Progenitor cell of endocrine pancreas (in vitro differentiated cells): ENCODE data around the gene CDH4. TPM values are rescaled to one million over a fixed set of nuclear protein-coding genes. Genes with fewer than 3 reads are reported as not detected.

Source experiments
- DNase-seq: peaks from one replicate; pipeline ENCODE4 v3.0.0; 2021; ENCODE audit warnings: low spot score; ENCODE audit not compliant: unreplicated experiment
- H3K27ac Mint-ChIP-seq: 2 replicates; pipeline ENCODE4 v1.8.0; 2021; ENCODE audit warnings: mild to moderate bottlenecking, moderate library complexity, mixed read lengths
- H3K27me3 Mint-ChIP-seq: 2 replicates; pipeline ENCODE4 v1.8.0; 2021; ENCODE audit warnings: mixed read lengths
- H3K36me3 Mint-ChIP-seq: 2 replicates; pipeline ENCODE4 v1.8.0; 2022; ENCODE audit warnings: mixed read lengths; ENCODE audit not compliant: insufficient read depth
- H3K4me1 Mint-ChIP-seq: 2 replicates; pipeline ENCODE4 v1.8.0; 2021; ENCODE audit warnings: low read depth, mixed read lengths
- H3K4me3 Mint-ChIP-seq: 2 replicates; pipeline ENCODE4 v1.8.0; 2021; ENCODE audit warnings: low read depth, mild to moderate bottlenecking, moderate library complexity, mixed read lengths
- H3K9me3 Mint-ChIP-seq: 2 replicates; pipeline ENCODE4 v1.8.0; 2021; ENCODE audit warnings: low read depth, mixed read lengths
- total RNA-seq: library from RNA; stranded (reverse); gene quantifications from 2 replicates; pipeline ENCODE4 v1.2.1, GENCODE V29; 2021
- TF ChIP-seq, protein P1 (sequence below): fragments of 200-600 bp; sonication (generic); IDR thresholded peaks from one replicate; pipeline ENCODE4 v1.5.0; 2021; ENCODE audit warnings: antibody characterized with exemption, mild to moderate bottlenecking; ENCODE audit not compliant: unreplicated experiment

CDH4 gene
- total RNA-seq, 1 donor from 2014 or later: 0.43 TPM

DNA sequence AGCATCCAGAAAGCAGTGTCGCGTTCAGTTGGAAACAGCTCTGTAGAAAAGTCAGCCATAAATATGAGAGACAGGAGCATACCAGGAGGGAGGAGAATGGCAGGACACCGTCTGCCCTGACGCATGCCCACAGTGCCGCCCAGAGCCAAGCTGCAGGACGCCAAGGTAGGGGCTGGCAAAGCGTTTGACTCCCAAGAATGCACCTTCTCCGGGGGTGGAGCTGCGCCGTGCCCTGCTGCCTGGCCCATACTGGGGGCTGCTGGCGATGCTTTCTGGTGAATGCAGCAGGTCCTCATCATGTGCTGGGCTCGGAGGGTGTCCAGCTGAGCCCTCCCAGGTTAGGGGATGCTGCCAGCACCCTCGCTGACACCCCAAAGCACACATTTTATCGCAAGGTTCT, 349.8 kb downstream of the CDH4 start:
- Mint-ChIP-seq H3K9me3 (peaks cover 7% of the 10 kb centered on the region), H3K36me3 (no peaks in the 10 kb centered on the region), H3K27ac (no peak overlapping the region), H3K4me3 (no peak overlapping the region), H3K27me3 (peaks cover 6% of the 10 kb centered on the region), H3K4me1 (no peaks in the 10 kb centered on the region)
- DNase-seq: no peak
- TF ChIP-seq, protein P1, sequence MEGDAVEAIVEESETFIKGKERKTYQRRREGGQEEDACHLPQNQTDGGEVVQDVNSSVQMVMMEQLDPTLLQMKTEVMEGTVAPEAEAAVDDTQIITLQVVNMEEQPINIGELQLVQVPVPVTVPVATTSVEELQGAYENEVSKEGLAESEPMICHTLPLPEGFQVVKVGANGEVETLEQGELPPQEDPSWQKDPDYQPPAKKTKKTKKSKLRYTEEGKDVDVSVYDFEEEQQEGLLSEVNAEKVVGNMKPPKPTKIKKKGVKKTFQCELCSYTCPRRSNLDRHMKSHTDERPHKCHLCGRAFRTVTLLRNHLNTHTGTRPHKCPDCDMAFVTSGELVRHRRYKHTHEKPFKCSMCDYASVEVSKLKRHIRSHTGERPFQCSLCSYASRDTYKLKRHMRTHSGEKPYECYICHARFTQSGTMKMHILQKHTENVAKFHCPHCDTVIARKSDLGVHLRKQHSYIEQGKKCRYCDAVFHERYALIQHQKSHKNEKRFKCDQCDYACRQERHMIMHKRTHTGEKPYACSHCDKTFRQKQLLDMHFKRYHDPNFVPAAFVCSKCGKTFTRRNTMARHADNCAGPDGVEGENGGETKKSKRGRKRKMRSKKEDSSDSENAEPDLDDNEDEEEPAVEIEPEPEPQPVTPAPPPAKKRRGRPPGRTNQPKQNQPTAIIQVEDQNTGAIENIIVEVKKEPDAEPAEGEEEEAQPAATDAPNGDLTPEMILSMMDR: no peak

GRCh38 chr20:61603715-61604114, 351.7 kb downstream of the CDH4 start:
- Mint-ChIP-seq H3K4me1 (no peaks in the 10 kb centered on the region), H3K4me3 (no peak overlapping the region), H3K36me3 (no peaks in the 10 kb centered on the region), H3K9me3 (peaks cover 7% of the 10 kb centered on the region), H3K27ac (no peak overlapping the region), H3K27me3 (peaks cover 12% of the 10 kb centered on the region)
- no peak for DNase-seq
- TF ChIP-seq, protein P1: no peak

GRCh38 chr20:61604549-61604948, 352.5 kb downstream of the CDH4 start:
- H3K27me3 Mint-ChIP-seq: peaks cover 12% of the 10 kb centered on the region
- DNase-seq: no peak
- H3K27ac Mint-ChIP-seq: no peak overlapping the region

DNA sequence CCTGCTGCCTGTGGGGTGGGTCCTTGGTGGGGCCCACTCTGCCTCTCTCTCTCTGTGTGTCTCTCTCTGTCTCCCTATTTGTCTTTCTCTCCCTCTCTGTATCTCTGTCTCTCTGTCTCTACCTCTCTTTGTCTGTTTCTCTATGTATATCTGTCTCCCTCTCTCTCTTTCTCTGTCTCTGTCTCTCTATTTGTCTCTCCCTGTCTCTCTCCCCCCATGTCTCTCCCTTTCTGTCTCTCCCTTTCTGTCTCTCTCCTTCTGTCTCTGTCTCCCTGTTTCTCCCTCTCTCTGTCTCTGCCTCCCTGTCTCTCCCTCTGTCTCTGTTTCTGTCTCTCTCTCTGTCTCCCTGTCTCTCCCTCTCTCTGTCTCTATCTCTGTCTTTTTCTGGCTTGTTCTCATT, 353.2 kb downstream of the CDH4 start:
- Mint-ChIP-seq H3K9me3 (peaks cover 7% of the 10 kb centered on the region), H3K27ac (no peak overlapping the region), H3K36me3 (no peaks in the 10 kb centered on the region), H3K4me1 (no peaks in the 10 kb centered on the region), H3K4me3 (no peak overlapping the region), H3K27me3 (peaks cover 18% of the 10 kb centered on the region)
- no peak for DNase-seq
- TF ChIP-seq, protein P1: no peak

More at GRCh38 chr20:61604549-61604948, 352.5 kb downstream of the CDH4 start:
- Mint-ChIP-seq H3K9me3 (peaks cover 7% of the 10 kb centered on the region), H3K4me3 (no peak overlapping the region), H3K4me1 (no peaks in the 10 kb centered on the region), H3K36me3 (no peaks in the 10 kb centered on the region)
- TF ChIP-seq, protein P1: no peak

DNA sequence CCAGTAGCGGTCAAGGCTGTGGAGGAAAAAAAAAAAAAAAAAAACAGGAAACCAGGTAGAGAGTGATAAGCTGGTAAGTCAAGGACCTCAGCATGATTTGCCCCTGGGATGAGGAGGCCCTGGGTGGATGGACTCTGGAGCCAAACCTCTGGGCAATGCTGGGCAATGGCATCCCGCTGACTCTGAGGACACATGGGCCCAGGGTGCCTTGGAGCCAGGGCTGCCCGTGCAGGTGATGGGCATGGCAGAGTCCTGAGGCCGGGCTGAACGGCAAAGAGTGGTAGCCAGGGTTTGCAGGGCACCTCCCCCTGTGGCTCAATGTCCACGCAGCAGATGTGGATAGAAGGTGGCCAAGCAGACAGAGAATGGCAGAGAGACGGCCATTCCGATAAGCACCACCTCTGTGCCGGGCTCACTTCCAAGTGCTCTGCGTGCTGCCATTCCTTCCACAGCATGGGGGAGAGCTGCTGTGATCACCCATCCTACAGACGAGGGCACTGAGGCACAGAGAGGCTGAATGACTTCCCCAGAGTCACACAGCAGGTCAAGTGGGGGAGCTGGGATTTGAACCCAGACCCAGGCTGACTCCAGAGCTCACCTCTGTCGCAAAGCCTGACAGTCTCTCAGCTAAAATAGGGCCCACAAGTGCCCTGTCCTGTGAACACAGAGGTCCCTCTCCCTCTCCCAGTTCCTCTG, 353.9 kb downstream of the CDH4 start:
- no peaks in the 10 kb centered on the region for H3K36me3 Mint-ChIP-seq
- TF ChIP-seq, protein P1: no peak
- no peak overlapping the region for H3K27ac Mint-ChIP-seq
- H3K9me3 Mint-ChIP-seq: peaks cover 7% of the 10 kb centered on the region
- H3K4me1 Mint-ChIP-seq: no peaks in the 10 kb centered on the region
- DNase-seq: no peak
- no peak overlapping the region for H3K4me3 Mint-ChIP-seq
- H3K27me3 Mint-ChIP-seq: peaks cover 19% of the 10 kb centered on the region
